ELR (cell line): ENCODE data around the gene NAPG.
"Not testable (repeated sequence)": the region's sequence is repeated elsewhere in the genome, so short reads cannot be mapped to it uniquely, and the experiment has no call there.

Experiments used
- DNase-seq: peaks from one replicate; pipeline ENCODE4 v3.0.0-alpha.2; 2015; ENCODE audit warnings: low read depth

Gene NAPG

DNA sequence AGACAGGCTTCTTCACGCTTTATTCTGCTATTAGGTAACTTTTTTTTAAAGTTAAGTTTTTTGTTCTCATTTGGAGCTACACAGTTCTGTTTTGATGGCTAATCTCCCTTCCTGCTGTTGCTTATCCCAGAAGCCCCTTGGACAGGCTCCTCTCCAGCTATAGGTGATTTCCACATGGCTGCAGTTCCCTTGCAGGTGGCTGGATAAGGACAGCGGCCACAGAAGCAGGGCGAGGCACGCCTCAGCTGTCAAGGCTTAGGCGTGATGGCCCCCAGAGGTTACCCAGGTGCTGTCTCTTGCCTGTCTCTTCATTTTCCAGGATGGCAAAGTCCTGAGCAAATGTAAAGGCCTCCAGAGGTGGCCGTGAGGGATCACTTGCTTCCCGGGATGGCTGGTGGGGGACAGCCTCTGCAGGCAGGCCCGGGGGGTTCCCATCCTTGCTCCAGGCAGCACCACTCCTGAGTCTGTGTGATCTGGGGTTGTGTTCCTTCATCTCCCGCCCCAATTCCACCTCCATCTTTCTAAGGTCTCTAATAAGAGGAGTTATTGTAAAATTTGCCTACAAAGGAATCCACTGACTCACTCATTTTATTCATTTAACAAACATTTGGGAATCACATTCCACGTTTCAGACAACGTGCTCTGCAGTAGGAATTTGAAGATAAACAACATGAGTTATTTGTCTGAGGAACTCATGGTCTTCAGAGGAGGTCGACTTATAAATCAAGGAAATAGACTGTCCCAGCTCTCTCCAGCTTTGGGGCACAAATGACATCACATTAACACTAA is 53.4 kb downstream of the NAPG start:
- DNase-seq: peak; percentile 8

DNA sequence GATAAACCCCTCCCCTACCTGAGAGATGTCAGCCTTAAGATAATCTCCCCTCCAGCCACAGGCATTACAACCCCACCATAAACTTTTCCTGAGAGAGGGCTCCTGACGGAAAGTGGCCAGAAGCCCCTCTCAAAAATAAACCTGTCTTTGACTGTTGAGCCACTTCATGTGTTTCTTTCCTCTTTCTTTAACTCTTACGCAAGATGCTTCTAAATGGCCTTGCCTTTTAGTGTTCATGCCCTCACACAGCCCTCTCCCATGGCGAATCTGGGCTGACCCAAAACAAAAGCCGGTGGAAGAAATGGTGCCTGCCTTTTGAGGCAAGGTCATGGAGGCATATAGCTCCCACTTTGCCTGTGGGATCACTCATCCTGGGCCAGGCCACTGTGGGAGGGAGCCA is 54.4 kb downstream of the NAPG start:
- DNase-seq: no peak

DNA sequence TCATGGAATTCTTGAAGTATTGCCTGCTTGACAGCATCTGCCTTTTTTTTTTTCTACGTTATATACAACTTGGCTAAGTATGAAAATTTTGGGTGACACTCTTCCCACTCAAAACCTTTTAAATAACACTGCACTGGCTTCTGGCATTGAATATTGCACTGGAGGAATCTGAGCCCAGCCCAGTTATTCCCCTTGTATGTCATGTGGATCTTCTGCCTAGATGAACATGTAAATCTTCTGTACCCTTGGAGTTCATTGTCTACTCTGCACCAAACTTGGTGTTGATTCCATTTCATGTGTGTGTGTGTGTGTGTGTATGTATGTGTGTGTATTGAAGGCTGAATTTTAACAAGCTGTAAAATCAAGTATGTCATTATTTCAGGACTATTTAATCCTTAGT is 59.4 kb downstream of the NAPG start:
- no peak for DNase-seq

DNA sequence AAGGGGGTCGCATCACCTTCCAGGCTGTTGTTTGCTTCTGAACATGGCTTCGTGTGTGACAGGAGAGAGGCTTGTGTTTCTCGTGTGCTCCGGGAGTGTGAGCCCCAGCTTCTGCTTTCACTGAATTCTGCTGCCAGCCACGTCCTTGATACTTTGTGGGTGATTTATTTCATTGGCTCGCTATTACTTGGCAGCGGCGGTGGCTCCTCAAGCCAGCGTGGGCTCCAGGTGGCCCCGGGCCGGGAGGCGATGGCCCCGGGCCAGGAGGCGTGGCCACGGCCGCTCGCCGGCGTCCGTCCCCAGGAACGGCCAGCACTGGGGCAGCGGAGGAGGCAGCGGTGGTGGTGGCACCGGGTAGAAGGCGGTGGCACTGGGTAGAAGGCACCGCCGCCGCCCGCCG is 63.1 kb downstream of the NAPG start:
- no peak for DNase-seq

DNA sequence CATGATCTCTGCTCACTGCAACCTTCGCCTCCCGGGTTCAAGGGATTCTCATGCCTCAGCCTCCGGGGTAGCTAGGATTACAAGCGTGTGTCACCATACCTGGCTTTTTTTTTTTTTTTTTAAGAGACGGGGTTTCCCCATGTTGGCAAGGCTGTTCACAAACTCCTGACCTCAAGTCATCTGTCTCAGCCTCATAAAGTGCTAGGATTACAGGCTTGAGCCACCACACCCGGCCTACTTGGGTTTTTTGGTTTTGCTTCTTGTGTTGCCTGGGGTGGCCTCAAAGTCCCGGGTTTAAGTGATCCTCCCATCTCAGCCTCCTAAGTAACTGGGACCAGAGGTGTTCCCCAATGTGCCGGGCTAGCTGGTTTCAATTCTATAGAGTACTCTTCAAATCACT is 64.6 kb downstream of the NAPG start:
- no peak for DNase-seq

DNA sequence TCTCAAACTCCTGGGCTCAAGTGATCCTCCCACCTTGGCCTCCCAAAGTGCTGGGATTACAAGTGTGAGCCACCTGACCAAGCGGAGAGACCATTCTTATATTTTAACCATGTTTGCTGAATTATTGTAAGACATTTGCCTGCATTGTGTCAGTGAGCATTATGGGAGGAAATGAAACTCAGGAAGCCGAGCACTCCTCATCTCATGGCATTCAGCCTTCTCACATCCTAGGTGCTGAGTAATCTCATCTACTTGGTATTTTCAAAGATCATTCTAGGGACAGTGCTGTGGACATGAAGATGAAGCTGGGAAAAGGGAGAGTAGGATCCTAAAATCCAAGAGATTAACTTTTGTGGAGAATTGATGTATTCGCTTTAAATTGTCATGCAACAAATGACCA is 66.1 kb downstream of the NAPG start:
- no peak for DNase-seq

DNA sequence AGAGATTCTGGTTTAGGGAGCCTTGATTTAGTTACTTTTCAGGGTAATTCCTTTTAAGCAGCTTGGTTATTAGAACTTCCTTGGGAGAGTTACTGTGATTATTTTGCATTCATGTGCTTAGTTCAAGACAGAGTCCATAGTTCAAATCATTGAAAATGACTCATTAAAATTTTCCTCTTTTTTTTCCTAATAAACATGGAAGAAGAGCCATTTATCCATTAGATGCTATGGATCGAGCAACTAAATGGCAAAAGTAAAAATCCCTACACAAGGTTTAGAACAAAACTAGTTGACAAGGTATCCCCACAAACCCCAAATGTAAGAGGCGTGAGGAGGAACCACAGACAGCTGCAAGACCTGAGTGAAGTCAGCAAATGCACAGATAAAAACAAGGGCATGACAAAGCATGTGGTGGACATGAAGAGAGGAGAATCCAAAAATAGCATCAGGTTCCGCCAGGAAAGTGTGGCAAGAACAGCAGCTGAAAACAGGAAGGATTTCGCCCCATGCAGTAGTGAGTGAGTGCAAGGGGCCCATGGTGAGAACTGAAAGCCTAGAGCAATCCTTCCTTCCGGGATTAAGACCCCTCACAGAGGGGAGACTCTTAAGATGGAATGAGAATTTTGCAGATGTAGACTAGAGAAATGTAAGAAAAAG is 67.7 kb downstream of the NAPG start:
- DNase-seq: not testable (repeated sequence)

DNA sequence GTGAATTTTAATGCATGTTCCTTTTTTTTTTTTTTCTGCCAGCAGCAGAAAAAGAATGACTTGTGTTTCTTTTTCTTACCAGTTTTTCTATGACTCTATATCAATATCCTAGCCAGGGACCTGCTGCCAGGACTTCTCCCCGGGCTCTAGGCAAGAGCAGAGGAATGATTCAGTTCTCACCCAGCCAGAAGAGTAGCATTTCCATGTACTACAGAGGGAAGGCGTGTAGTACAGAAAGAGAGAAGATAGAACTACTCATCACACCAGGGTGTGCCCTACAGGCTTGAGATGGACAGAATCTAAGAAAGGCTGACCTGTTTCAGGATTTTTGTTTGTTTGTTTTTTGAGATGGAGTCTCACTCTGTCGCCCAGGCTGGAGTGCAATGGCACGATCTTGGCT is 70.1 kb downstream of the NAPG start:
- DNase-seq: not testable (repeated sequence)

DNA sequence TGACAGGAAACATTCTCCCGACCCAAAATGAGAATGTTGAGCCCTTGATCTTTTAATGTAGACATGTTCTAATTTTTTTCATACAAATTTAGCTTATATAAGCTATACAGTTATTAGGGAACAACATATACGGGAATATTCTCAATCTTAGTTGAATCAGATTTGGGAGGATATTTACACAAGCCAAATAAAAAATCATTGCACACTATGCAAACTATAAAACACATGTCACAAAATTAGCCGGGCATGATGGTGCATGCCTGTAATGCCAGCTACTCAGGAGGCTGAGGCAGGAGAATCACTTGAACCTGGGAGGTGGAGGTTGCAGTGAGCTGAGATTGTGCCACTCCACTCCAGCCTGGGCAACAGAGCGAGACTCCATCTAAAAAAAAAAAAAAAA is 71.9 kb downstream of the NAPG start:
- DNase-seq: not testable (repeated sequence)

DNA sequence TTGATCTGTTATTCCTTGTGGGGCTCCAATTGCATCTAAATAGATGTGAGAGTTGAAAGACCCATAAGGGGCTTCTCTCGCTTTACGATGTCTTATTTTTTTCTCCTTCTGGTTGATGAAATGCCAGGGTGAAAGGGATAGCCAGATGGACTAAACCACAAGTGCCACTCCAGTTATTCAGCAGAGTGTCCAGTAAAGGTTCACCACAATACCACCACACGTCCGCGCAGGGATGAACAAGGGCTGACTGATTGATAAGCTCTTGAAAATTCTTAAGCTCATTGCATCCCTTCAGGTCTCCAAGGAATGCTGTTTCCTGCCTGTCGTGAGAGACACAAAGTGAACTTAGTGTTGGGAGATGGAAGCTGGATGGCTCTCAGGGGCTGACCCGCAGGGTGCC is 74.9 kb downstream of the NAPG start:
- DNase-seq: not testable (repeated sequence)
